GM23338 (cell line): ENCODE data around the gene TIA1.

Experiments used
- CTCF ChIP-seq, 2 experiments: fragments of 200-600 bp in 1 of 2; sonication (generic) in 1 of 2; conservative IDR thresholded peaks; 2 replicates each; pipeline versions ENCODE4 v1.5.1 to v1.6.1; 2016 to 2017; ENCODE audit warnings: antibody characterized with exemption in 2 of 2, low read depth in 2 of 2, mild to moderate bottlenecking in 2 of 2, moderate library complexity in 1 of 2
- EZH2 ChIP-seq: fragments of 200-600 bp; sonication (generic); IDR thresholded peaks from one replicate; pipeline ENCODE4 v1.8.0; 2017; ENCODE audit warnings: antibody characterized with exemption, mild to moderate bottlenecking, low read depth; ENCODE audit not compliant: unreplicated experiment
- NANOG ChIP-seq: IDR thresholded peaks from 2 replicates; pipeline ENCODE4 v1.6.1; 2016; ENCODE audit warnings: antibody characterized with exemption, borderline replicate concordance
- TF ChIP-seq, protein P1 (sequence below): IDR thresholded peaks from one replicate; pipeline ENCODE4 v1.6.1; 2018; ENCODE audit warnings: antibody characterized with exemption; ENCODE audit not compliant: unreplicated experiment

GRCh38 chr2:70248181-70248847, at the start of gene TIA1:
- TF ChIP-seq, protein P1, sequence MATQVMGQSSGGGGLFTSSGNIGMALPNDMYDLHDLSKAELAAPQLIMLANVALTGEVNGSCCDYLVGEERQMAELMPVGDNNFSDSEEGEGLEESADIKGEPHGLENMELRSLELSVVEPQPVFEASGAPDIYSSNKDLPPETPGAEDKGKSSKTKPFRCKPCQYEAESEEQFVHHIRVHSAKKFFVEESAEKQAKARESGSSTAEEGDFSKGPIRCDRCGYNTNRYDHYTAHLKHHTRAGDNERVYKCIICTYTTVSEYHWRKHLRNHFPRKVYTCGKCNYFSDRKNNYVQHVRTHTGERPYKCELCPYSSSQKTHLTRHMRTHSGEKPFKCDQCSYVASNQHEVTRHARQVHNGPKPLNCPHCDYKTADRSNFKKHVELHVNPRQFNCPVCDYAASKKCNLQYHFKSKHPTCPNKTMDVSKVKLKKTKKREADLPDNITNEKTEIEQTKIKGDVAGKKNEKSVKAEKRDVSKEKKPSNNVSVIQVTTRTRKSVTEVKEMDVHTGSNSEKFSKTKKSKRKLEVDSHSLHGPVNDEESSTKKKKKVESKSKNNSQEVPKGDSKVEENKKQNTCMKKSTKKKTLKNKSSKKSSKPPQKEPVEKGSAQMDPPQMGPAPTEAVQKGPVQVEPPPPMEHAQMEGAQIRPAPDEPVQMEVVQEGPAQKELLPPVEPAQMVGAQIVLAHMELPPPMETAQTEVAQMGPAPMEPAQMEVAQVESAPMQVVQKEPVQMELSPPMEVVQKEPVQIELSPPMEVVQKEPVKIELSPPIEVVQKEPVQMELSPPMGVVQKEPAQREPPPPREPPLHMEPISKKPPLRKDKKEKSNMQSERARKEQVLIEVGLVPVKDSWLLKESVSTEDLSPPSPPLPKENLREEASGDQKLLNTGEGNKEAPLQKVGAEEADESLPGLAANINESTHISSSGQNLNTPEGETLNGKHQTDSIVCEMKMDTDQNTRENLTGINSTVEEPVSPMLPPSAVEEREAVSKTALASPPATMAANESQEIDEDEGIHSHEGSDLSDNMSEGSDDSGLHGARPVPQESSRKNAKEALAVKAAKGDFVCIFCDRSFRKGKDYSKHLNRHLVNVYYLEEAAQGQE = no peak
- TF ChIP-seq CTCF (conservative IDR thresholded peaks at IDR 0.05; ENCODE audit: low read depth in 2 of 2) (no peak), EZH2 (no peak), NANOG (no peak)
